ENCODE measurements around the gene DDX52. TPM values are rescaled to one million over a fixed set of nuclear protein-coding genes. Genes with fewer than 3 reads are reported as not detected.
"Not testable (repeated sequence)": the region's sequence is repeated elsewhere in the genome, so short reads cannot be mapped to it uniquely, and the experiment has no call there.

DDX52 gene
- polyA plus RNA-seq, 4 donors = 16.8 to 27.5 (median 17.6) TPM

- WGBS, 3 donors = 70 to 91% (median 78%) methylated on average over 5 of the region's 5 CpGs
- FAIRE-seq = not testable (repeated sequence)
Observed at GRCh38 chr17:37610041-37610420, 33.2 kb downstream of the DDX52 start.

GRCh38 chr17:37609170-37610040 lies 33.8 kb downstream of the DDX52 start, which contains the start of gene SYNRG:
Gene SYNRG (minus strand): TSS chr17:37609418. CDS start chr17:37609355, 63 bp downstream.
- H3K36me3 ChIP-seq (ENCODE audit: control insufficient read depth in 3 of 3, insufficient read depth in 2 of 3, low read depth in 1 of 3, low read length in 3 of 3) = peaks cover 3 to 4% (median 4%) of the 10 kb centered on the region in 3 donors
- peak within 1 kb of the TSS; percentile 82 to 93 (median 85) for H3K27ac ChIP-seq (ENCODE audit: low read depth in 1 of 3, low read length in 2 of 3)
- H3K27me3 ChIP-seq (ENCODE audit: control insufficient read depth in 3 of 3, insufficient read depth in 3 of 3, low read length in 3 of 3) = no peaks in the 10 kb centered on the region
- H3K9me3 ChIP-seq (ENCODE audit: control insufficient read depth in 2 of 2, insufficient read depth in 1 of 2, low read depth in 1 of 2, low read length in 1 of 2) = no peaks in the 10 kb centered on the region
- DNase-seq (peak; percentile 94 to 97), FAIRE-seq (no peak)
- peak within 1 kb of the TSS; percentile 84 to 100 (median 99) for H3K4me3 ChIP-seq (ENCODE audit: low read depth in 1 of 3, low read length in 3 of 3)
- H3K4me1 ChIP-seq (ENCODE audit: control insufficient read depth in 3 of 3, insufficient read depth in 2 of 3, low read depth in 1 of 3, low read length in 2 of 3) = peaks cover 0 to 9% (median 0%) of the 10 kb centered on the region in 3 donors
- 1 to 2% (median 2%) methylated on average over 49 to 60 of the region's 60 CpGs for WGBS, 3 donors

More at GRCh38 chr17:37610041-37610420, 33.2 kb downstream of the DDX52 start:
- H3K9me3 ChIP-seq (ENCODE audit: control insufficient read depth in 2 of 2, insufficient read depth in 1 of 2, low read depth in 1 of 2, low read length in 1 of 2); DNase-seq; H3K4me1 ChIP-seq (ENCODE audit: control insufficient read depth in 3 of 3, insufficient read depth in 2 of 3, low read depth in 1 of 3, low read length in 2 of 3); H3K36me3 ChIP-seq (ENCODE audit: control insufficient read depth in 3 of 3, insufficient read depth in 2 of 3, low read depth in 1 of 3, low read length in 3 of 3); H3K27me3 ChIP-seq (ENCODE audit: control insufficient read depth in 3 of 3, insufficient read depth in 3 of 3, low read length in 3 of 3): not testable (repeated sequence)
- Histone ChIP-seq H3K4me3 (ENCODE audit: low read depth in 1 of 3, low read length in 3 of 3) (peak overlapping the region in 2 of 3 donors; percentile 84 to 99), H3K27ac (ENCODE audit: low read depth in 1 of 3, low read length in 2 of 3) (peak overlapping the region in 2 of 3 donors; percentile 26 to 82)

- FAIRE-seq = no peak
- Histone ChIP-seq H3K27ac (ENCODE audit: low read depth in 1 of 3, low read length in 2 of 3) (peak overlapping the region; percentile 80 to 93 (median 85)), H3K36me3 (ENCODE audit: control insufficient read depth in 3 of 3, insufficient read depth in 2 of 3, low read depth in 1 of 3, low read length in 3 of 3) (peaks cover 2 to 6% (median 2%) of the 10 kb centered on the region in 3 donors), H3K9me3 (ENCODE audit: control insufficient read depth in 2 of 2, insufficient read depth in 1 of 2, low read depth in 1 of 2, low read length in 1 of 2) (peaks cover 0 to 3% of the 10 kb centered on the region in 2 donors), H3K4me3 (ENCODE audit: low read depth in 1 of 3, low read length in 3 of 3) (peak overlapping the region; percentile 84 to 100 (median 99)), H3K27me3 (ENCODE audit: control insufficient read depth in 3 of 3, insufficient read depth in 3 of 3, low read length in 3 of 3) (no peaks in the 10 kb centered on the region), H3K4me1 (ENCODE audit: control insufficient read depth in 3 of 3, insufficient read depth in 2 of 3, low read depth in 1 of 3, low read length in 2 of 3) (peaks cover 0 to 9% (median 0%) of the 10 kb centered on the region in 3 donors)
- 0% methylated on average over 25 to 26 of the region's 26 CpGs for WGBS, 3 donors
- peak in 1 of 2 donors; percentile 35 for DNase-seq
Observed at GRCh38 chr17:37608351-37609169, 34.7 kb downstream of the DDX52 start.

GRCh38 chr17:37607637-37608331 lies 35.5 kb downstream of the DDX52 start:
- 56 to 72% (median 58%) methylated on average over 26 of the region's 26 CpGs for WGBS, 3 donors
- DNase-seq (peak in 1 of 2 donors; percentile 45), FAIRE-seq (no peak)
- peak overlapping the region; percentile 20 to 85 (median 66) for H3K27ac ChIP-seq (ENCODE audit: low read depth in 1 of 3, low read length in 2 of 3)
- H3K4me3 ChIP-seq (ENCODE audit: low read depth in 1 of 3, low read length in 3 of 3) = peak overlapping the region; percentile 84 to 100 (median 99)
- peaks cover 0 to 3% of the 10 kb centered on the region in 2 donors for H3K9me3 ChIP-seq (ENCODE audit: control insufficient read depth in 2 of 2, insufficient read depth in 1 of 2, low read depth in 1 of 2, low read length in 1 of 2)
- peaks cover 0 to 9% (median 0%) of the 10 kb centered on the region in 3 donors for H3K4me1 ChIP-seq (ENCODE audit: control insufficient read depth in 3 of 3, insufficient read depth in 2 of 3, low read depth in 1 of 3, low read length in 2 of 3)
- peaks cover 0 to 6% (median 2%) of the 10 kb centered on the region in 3 donors for H3K36me3 ChIP-seq (ENCODE audit: control insufficient read depth in 3 of 3, insufficient read depth in 2 of 3, low read depth in 1 of 3, low read length in 3 of 3)
- no peaks in the 10 kb centered on the region for H3K27me3 ChIP-seq (ENCODE audit: control insufficient read depth in 3 of 3, insufficient read depth in 3 of 3, low read length in 3 of 3)

- FAIRE-seq = no peak
- Histone ChIP-seq H3K9me3 (ENCODE audit: control insufficient read depth in 2 of 2, insufficient read depth in 1 of 2, low read depth in 1 of 2, low read length in 1 of 2) (peaks cover 0 to 3% of the 10 kb centered on the region in 2 donors), H3K27me3 (ENCODE audit: control insufficient read depth in 3 of 3, insufficient read depth in 3 of 3, low read length in 3 of 3) (no peaks in the 10 kb centered on the region), H3K27ac (ENCODE audit: low read depth in 1 of 3, low read length in 2 of 3) (peak overlapping the region in 2 of 3 donors; percentile 32 to 60), H3K4me1 (ENCODE audit: control insufficient read depth in 3 of 3, insufficient read depth in 2 of 3, low read depth in 1 of 3, low read length in 2 of 3) (peaks cover 0 to 9% (median 0%) of the 10 kb centered on the region in 3 donors), H3K36me3 (ENCODE audit: control insufficient read depth in 3 of 3, insufficient read depth in 2 of 3, low read depth in 1 of 3, low read length in 3 of 3) (peaks cover 0 to 7% (median 2%) of the 10 kb centered on the region in 3 donors), H3K4me3 (ENCODE audit: low read depth in 1 of 3, low read length in 3 of 3) (peak overlapping the region in 1 of 3 donors; percentile 23)
- DNase-seq = peak in 1 of 2 donors; percentile 52
- WGBS, 3 donors = 68 to 82% (median 69%) methylated on average over 7 of the region's 7 CpGs
Observed at GRCh38 chr17:37605813-37606505, 37.3 kb downstream of the DDX52 start.

GRCh38 chr17:37605081-37605480 lies 38.2 kb downstream of the DDX52 start:
- Histone ChIP-seq H3K4me1 (ENCODE audit: control insufficient read depth in 3 of 3, insufficient read depth in 2 of 3, low read depth in 1 of 3, low read length in 2 of 3) (peaks cover 0 to 8% (median 0%) of the 10 kb centered on the region in 3 donors), H3K36me3 (ENCODE audit: control insufficient read depth in 3 of 3, insufficient read depth in 2 of 3, low read depth in 1 of 3, low read length in 3 of 3) (peaks cover 3 to 7% (median 5%) of the 10 kb centered on the region in 3 donors), H3K27ac (ENCODE audit: low read depth in 1 of 3, low read length in 2 of 3) (no peak overlapping the region), H3K4me3 (ENCODE audit: low read depth in 1 of 3, low read length in 3 of 3) (no peak overlapping the region), H3K9me3 (ENCODE audit: control insufficient read depth in 2 of 2, insufficient read depth in 1 of 2, low read depth in 1 of 2, low read length in 1 of 2) (peaks cover 0 to 3% of the 10 kb centered on the region in 2 donors), H3K27me3 (ENCODE audit: control insufficient read depth in 3 of 3, insufficient read depth in 3 of 3, low read length in 3 of 3) (no peaks in the 10 kb centered on the region)
- no peak for DNase-seq
- no peak for FAIRE-seq
- WGBS, 3 donors = 77 to 87% (median 80%) methylated on average over 4 of the region's 4 CpGs

GRCh38 chr17:37604556-37604955 lies 38.7 kb downstream of the DDX52 start:
- Histone ChIP-seq H3K27me3 (ENCODE audit: control insufficient read depth in 3 of 3, insufficient read depth in 3 of 3, low read length in 3 of 3) (no peaks in the 10 kb centered on the region), H3K4me3 (ENCODE audit: low read depth in 1 of 3, low read length in 3 of 3) (no peak overlapping the region), H3K36me3 (ENCODE audit: control insufficient read depth in 3 of 3, insufficient read depth in 2 of 3, low read depth in 1 of 3, low read length in 3 of 3) (peaks cover 3 to 7% (median 5%) of the 10 kb centered on the region in 3 donors), H3K4me1 (ENCODE audit: control insufficient read depth in 3 of 3, insufficient read depth in 2 of 3, low read depth in 1 of 3, low read length in 2 of 3) (peaks cover 0 to 3% (median 0%) of the 10 kb centered on the region in 3 donors), H3K9me3 (ENCODE audit: control insufficient read depth in 2 of 2, insufficient read depth in 1 of 2, low read depth in 1 of 2, low read length in 1 of 2) (peaks cover 0 to 3% of the 10 kb centered on the region in 2 donors), H3K27ac (ENCODE audit: low read depth in 1 of 3, low read length in 2 of 3) (peak overlapping the region in 2 of 3 donors; percentile 10 to 32)
- DNase-seq = no peak
- no peak for FAIRE-seq
- WGBS, 3 donors = 67 to 80% (median 71%) methylated on average over 6 of the region's 6 CpGs
